T-cell (primary cell): ENCODE results near the gene SIPA1L3. TPM values are rescaled to one million over a fixed set of nuclear protein-coding genes. Genes with fewer than 3 reads are reported as not detected.
"Not testable (repeated sequence)": the region's sequence is repeated elsewhere in the genome, so short reads cannot be mapped to it uniquely, and the experiment has no call there.

Experiments
- ATAC-seq, 4 experiments: fragments of 200-7000 bp in 3 of 4; fragments of 150-1000 bp in 1 of 4; cut with Tn5 transposase; replicated peaks in 1 of 4; 1 replicate in 3 of 4; 2 replicates in 1 of 4; pipeline ENCODE4 v1.10.0; 2021; ENCODE audit warnings: moderate library complexity in 3 of 4, mild to moderate bottlenecking in 2 of 4, moderate number of reproducible peaks in 1 of 4
- CTCF ChIA-PET, 2 donors: fragments of 300-600 bp; sonication (Branson Sonifier 250); formaldehyde crosslinking; loops; one replicate each; lab custom pipeline; 2022; ENCODE audit warnings: antibody characterized with exemption in 2 of 2; lab: Charles Lee
- POLR2A ChIA-PET, 2 donors: fragments of 300-600 bp; sonication (Branson Sonifier 250); formaldehyde crosslinking; loops; one replicate each; lab custom pipeline; 2022; ENCODE audit warnings: antibody characterized with exemption in 2 of 2; lab: Charles Lee
- DNase-seq, 35 experiments: peaks; one replicate each; pipeline versions ENCODE4 v3.0.0 to v3.0.0-alpha.2; 2013 to 2023
- H3K27ac ChIP-seq: one replicate; pipeline ENCODE4 v1.5.1; 2013; ENCODE audit warnings: low read length
- H3K27me3 ChIP-seq, 2 experiments: replicated peaks in 1 of 2; 1 replicate in 1 of 2; 2 replicates in 1 of 2; pipeline versions ENCODE4 v1.6.1 to v1.7.0; 2013; ENCODE audit warnings: low read length in 1 of 2, mixed read lengths in 1 of 2; ENCODE audit not compliant: control insufficient read depth in 2 of 2, insufficient read depth in 2 of 2; ENCODE audit errors: extremely low read depth in 1 of 2
- H3K36me3 ChIP-seq, 2 donors: 1 replicate in 1 of 2; 2 replicates in 1 of 2; pipeline versions ENCODE4 v1.6.1 to v1.7.0; 2013; ENCODE audit warnings: low read length in 1 of 2; ENCODE audit not compliant: control insufficient read depth in 2 of 2, insufficient read depth in 1 of 2; ENCODE audit errors: extremely low read depth in 1 of 2
- H3K4me1 ChIP-seq, 2 experiments: 1 replicate in 1 of 2; 2 replicates in 1 of 2; pipeline versions ENCODE4 v1.6.1 to v1.7.0; 2013; ENCODE audit warnings: low read length in 2 of 2, mixed read lengths in 1 of 2; ENCODE audit not compliant: insufficient read depth in 2 of 2, control insufficient read depth in 1 of 2; ENCODE audit errors: extremely low read depth in 1 of 2
- H3K4me3 ChIP-seq, 2 donors: 1 replicate in 1 of 2; 2 replicates in 1 of 2; pipeline versions ENCODE4 v1.5.1 to v1.7.0; 2013; ENCODE audit warnings: mild to moderate bottlenecking in 2 of 2, low read length in 1 of 2, moderate library complexity in 1 of 2; ENCODE audit not compliant: control insufficient read depth in 1 of 2; ENCODE audit errors: extremely low read depth in 1 of 2
- H3K9me3 ChIP-seq: 2 replicates; pipeline ENCODE4 v1.7.0; 2013
- H3K27ac Mint-ChIP-seq, 2 donors: one replicate each; pipeline ENCODE4 v1.8.0; 2020 to 2021; ENCODE audit warnings: mild to moderate bottlenecking in 2 of 2, mixed read lengths in 2 of 2
- H3K27me3 Mint-ChIP-seq, 2 donors: one replicate each; pipeline ENCODE4 v1.8.0; 2021 to 2022; ENCODE audit warnings: mixed read lengths in 2 of 2
- H3K36me3 Mint-ChIP-seq: one replicate; pipeline ENCODE4 v1.8.0; 2021; ENCODE audit warnings: mixed read lengths
- H3K4me1 Mint-ChIP-seq, 3 donors: one replicate each; pipeline ENCODE4 v1.8.0; 2020 to 2022; ENCODE audit warnings: mixed read lengths in 3 of 3, mild to moderate bottlenecking in 1 of 3
- H3K4me3 Mint-ChIP-seq, 3 donors: one replicate each; pipeline ENCODE4 v1.8.0; 2020 to 2022; ENCODE audit warnings: mild to moderate bottlenecking in 3 of 3, mixed read lengths in 3 of 3, moderate library complexity in 3 of 3
- H3K9me3 Mint-ChIP-seq, 3 donors: one replicate each; pipeline ENCODE4 v1.8.0; 2020 to 2022; ENCODE audit warnings: mixed read lengths in 3 of 3
- WGBS: methylation state at CpG from one replicate; pipeline ENCODE4 v1.1.5; 2013; ENCODE audit warnings: missing lambda C conversion rate; ENCODE audit not compliant: insufficient coverage; 5-methylcytosine and 5-hydroxymethylcytosine counted together
- total RNA-seq, 35 experiments: library from RNA in 6 of 35; stranded (reverse) in 6 of 35; fragments of 120-200 nt in 1 of 35; gene quantifications; one replicate each; pipeline versions ENCODE4 v1.2.1 to v1.2.4 and lab custom pipeline; 2013 to 2026

SIPA1L3 gene
- total RNA-seq, 5 donors from 2014 or later (not counting 1 experiment from before 2014, with no cell fraction given), result 26.2 to 40.6 (median 35.5) TPM

GRCh38 chr19:38229585-38230073, 322.6 kb downstream of the SIPA1L3 start:
- WGBS, result 2% methylated on average over 42 of the region's 54 CpGs
- POLR2A ChIA-PET, result no interaction called here

GRCh38 chr19:38230506-38231133, 323.6 kb downstream of the SIPA1L3 start:
- WGBS, result no CpG with 5 or more reads among the region's 3 CpGs
- H3K27ac ChIP-seq, H3K27ac Mint-ChIP-seq, H3K36me3 ChIP-seq, H3K4me3 ChIP-seq, DNase-seq, H3K4me3 Mint-ChIP-seq, POLR2A ChIA-PET, H3K36me3 Mint-ChIP-seq, H3K9me3 Mint-ChIP-seq, ATAC-seq, H3K9me3 ChIP-seq: not testable (repeated sequence)
- Mint-ChIP-seq H3K27me3 (peaks cover 30 to 52% of the 10 kb centered on the region in 2 donors), H3K4me1 (peaks cover 14 to 19% (median 17%) of the 10 kb centered on the region in 3 donors)
- H3K4me1 ChIP-seq, result peaks cover 6 to 30% of the 10 kb centered on the region in 2 experiments
- H3K27me3 ChIP-seq, result peaks cover 13 to 79% of the 10 kb centered on the region in 2 experiments
- CTCF ChIA-PET, result interaction anchor here (0.5 to 0.7 kb wide), 2 partner anchors 172 to 1313 kb away, joined by 3 to 4 read pairs; partner anchors contain the start of gene FAM98C (in 1 of the 2)

More at GRCh38 chr19:38229585-38230073, 322.6 kb downstream of the SIPA1L3 start:
- Histone ChIP-seq H3K4me1 (peaks cover 6 to 30% of the 10 kb centered on the region in 2 experiments), H3K27me3 (peaks cover 15 to 86% of the 10 kb centered on the region in 2 experiments), H3K36me3 (no peaks in the 10 kb centered on the region), H3K4me3 (no peak overlapping the region), H3K9me3 (no peaks in the 10 kb centered on the region), H3K27ac (no peak overlapping the region)
- H3K9me3 Mint-ChIP-seq, result no peaks in the 10 kb centered on the region
- H3K27me3 Mint-ChIP-seq, result peaks cover 31 to 61% of the 10 kb centered on the region in 2 donors
- ATAC-seq, result peak; percentile 89 to 96 (median 90)
- peak overlapping the region; percentile 17 to 50 (median 37) for H3K4me3 Mint-ChIP-seq
- DNase-seq, result peak in 34 of 35 experiments; percentile 21 to 73 (median 49)
- H3K36me3 Mint-ChIP-seq, result no peaks in the 10 kb centered on the region
- CTCF ChIA-PET, result interaction anchor here in 1 of 2 donors (0.7 kb wide), 1 partner anchor 173 kb away, joined by 4 read pairs; the partner anchor contains the start of gene FAM98C
- H3K27ac Mint-ChIP-seq, result no peak overlapping the region
- H3K4me1 Mint-ChIP-seq, result peaks cover 14 to 19% (median 19%) of the 10 kb centered on the region in 3 donors

GRCh38 chr19:38231918-38232317, 324.9 kb downstream of the SIPA1L3 start:
- H3K36me3 Mint-ChIP-seq, result no peaks in the 10 kb centered on the region
- no peaks in the 10 kb centered on the region for H3K9me3 Mint-ChIP-seq
- Histone ChIP-seq H3K4me3 (no peak overlapping the region), H3K9me3 (no peaks in the 10 kb centered on the region), H3K27me3 (peaks cover 9 to 68% of the 10 kb centered on the region in 2 experiments), H3K27ac (no peak overlapping the region), H3K4me1 (peaks cover 6 to 25% of the 10 kb centered on the region in 2 experiments), H3K36me3 (no peaks in the 10 kb centered on the region)
- no peak overlapping the region for H3K27ac Mint-ChIP-seq
- ATAC-seq (no peak), DNase-seq (no peak)
- peaks cover 22 to 41% of the 10 kb centered on the region in 2 donors for H3K27me3 Mint-ChIP-seq
- H3K4me3 Mint-ChIP-seq, result no peak overlapping the region
- ChIA-PET CTCF (interaction anchor here in 1 of 2 donors (0.6 kb wide), 1 partner anchor 322 kb away, joined by 9 read pairs; no protein-coding TSS in a partner anchor), POLR2A (no interaction called here)
- H3K4me1 Mint-ChIP-seq, result peaks cover 10 to 17% (median 11%) of the 10 kb centered on the region in 3 donors
- 84% methylated on average over 4 of the region's 7 CpGs for WGBS

GRCh38 chr19:38233740-38234251, 326.8 kb downstream of the SIPA1L3 start:
- Histone ChIP-seq H3K4me1 (peaks cover 4 to 14% of the 10 kb centered on the region in 2 experiments), H3K9me3 (no peaks in the 10 kb centered on the region), H3K27me3 (peaks cover 9 to 51% of the 10 kb centered on the region in 2 experiments), H3K36me3 (no peaks in the 10 kb centered on the region), H3K27ac (no peak overlapping the region), H3K4me3 (no peak overlapping the region)
- Mint-ChIP-seq H3K27me3 (peaks cover 10 to 28% of the 10 kb centered on the region in 2 donors), H3K36me3 (no peaks in the 10 kb centered on the region), H3K4me3 (no peak overlapping the region), H3K9me3 (no peaks in the 10 kb centered on the region), H3K27ac (no peak overlapping the region), H3K4me1 (peaks cover 0 to 6% (median 4%) of the 10 kb centered on the region in 3 donors)
- DNase-seq (peak in 34 of 35 experiments; percentile 14 to 81 (median 60)), ATAC-seq (peak in 2 of 4 experiments; percentile 38 to 48)
- POLR2A ChIA-PET, result interaction anchor here in 1 of 2 donors (0.6 kb wide), 1 partner anchor 78 kb away, joined by 7 read pairs; no protein-coding TSS in a partner anchor
- CTCF ChIA-PET, result interaction anchor here in 1 of 2 donors (0.6 kb wide), 1 partner anchor 9 kb away, joined by 7 read pairs; no protein-coding TSS in a partner anchor
- 33% methylated on average over 7 of the region's 7 CpGs for WGBS

GRCh38 chr19:38234615-38235014, 327.6 kb downstream of the SIPA1L3 start:
- ATAC-seq (no peak), DNase-seq (no peak)
- Mint-ChIP-seq H3K4me1 (peaks cover 0 to 3% (median 3%) of the 10 kb centered on the region in 3 donors), H3K27me3 (peaks cover 8 to 26% of the 10 kb centered on the region in 2 donors), H3K9me3 (no peaks in the 10 kb centered on the region), H3K4me3 (no peak overlapping the region), H3K27ac (no peak overlapping the region), H3K36me3 (no peaks in the 10 kb centered on the region)
- Histone ChIP-seq H3K27ac (no peak overlapping the region), H3K4me3 (no peak overlapping the region), H3K36me3 (no peaks in the 10 kb centered on the region), H3K4me1 (peaks cover 0 to 8% of the 10 kb centered on the region in 2 experiments), H3K9me3 (no peaks in the 10 kb centered on the region), H3K27me3 (peaks cover 9 to 46% of the 10 kb centered on the region in 2 experiments)
- CTCF ChIA-PET, result interaction anchor here (0.6 to 1.2 kb wide), 5 partner anchors 9 to 90 kb away, joined by 3 to 7 read pairs (median 4); no protein-coding TSS in a partner anchor
- WGBS, result 90% methylated on average over 2 of the region's 4 CpGs
- POLR2A ChIA-PET, result interaction anchor here in 1 of 2 donors (0.6 kb wide), 1 partner anchor 78 kb away, joined by 7 read pairs; no protein-coding TSS in a partner anchor

GRCh38 chr19:38239816-38240215, 332.8 kb downstream of the SIPA1L3 start:
- H3K27ac Mint-ChIP-seq, result no peak overlapping the region
- no peak overlapping the region for H3K4me3 Mint-ChIP-seq
- no peaks in the 10 kb centered on the region for H3K9me3 ChIP-seq
- H3K4me1 ChIP-seq, result peaks cover 0 to 7% of the 10 kb centered on the region in 2 experiments
- H3K36me3 ChIP-seq, result no peaks in the 10 kb centered on the region
- DNase-seq, result no peak
- ChIA-PET CTCF (interaction anchor here in 1 of 2 donors (0.6 to 0.8 kb wide), 4 partner anchors 14 to 120 kb away, joined by 3 to 7 read pairs (median 3); no protein-coding TSS in a partner anchor), POLR2A (interaction anchor here (0.7 kb wide), 2 partner anchors 93 to 96 kb away, joined by 5 read pairs; partner anchors contain the start of gene CATSPERG (in 1 of the 2))
- H3K27ac ChIP-seq, result no peak overlapping the region
- 71% methylated on average over 5 of the region's 8 CpGs for WGBS
- no peak overlapping the region for H3K4me3 ChIP-seq
- H3K4me1 Mint-ChIP-seq, result peaks cover 2 to 8% (median 4%) of the 10 kb centered on the region in 3 donors
- no peak for ATAC-seq
- H3K9me3 Mint-ChIP-seq, result no peaks in the 10 kb centered on the region
- peaks cover 0 to 25% of the 10 kb centered on the region in 2 experiments for H3K27me3 ChIP-seq
- no peaks in the 10 kb centered on the region for H3K36me3 Mint-ChIP-seq
- peaks cover 0 to 2% of the 10 kb centered on the region in 2 donors for H3K27me3 Mint-ChIP-seq
